GM04503 (cell line): Measurements from ENCODE around the gene SEPTIN6.

ENCODE experiments used
- DNase-seq: peaks from one replicate; pipeline ENCODE4 v3.0.0-alpha.2; 2012; ENCODE audit warnings: low read depth

Gene SEPTIN6

GRCh38 chrX:119648421-119648775 is 44.6 kb downstream of the SEPTIN6 start:
- DNase-seq, result no peak

- DNase-seq, result no peak
Measured at GRCh38 chrX:119647552-119648420, 45.2 kb downstream of the SEPTIN6 start.

GRCh38 chrX:119647089-119647488 is 45.9 kb downstream of the SEPTIN6 start:
- no peak for DNase-seq

- DNase-seq, result no peak
Measured at GRCh38 chrX:119646515-119646914, 46.5 kb downstream of the SEPTIN6 start.

GRCh38 chrX:119643696-119644095 is 49.3 kb downstream of the SEPTIN6 start:
- DNase-seq, result no peak
